IPS-18a (cell line): Measurements from ENCODE around the gene PTGES3L.
"Not testable (repeated sequence)": the region's sequence is repeated elsewhere in the genome, so short reads cannot be mapped to it uniquely, and the experiment has no call there.

Source experiments
- H3K27ac ChIP-seq: one replicate; pipeline ENCODE4 v1.5.1; 2013; ENCODE audit warnings: low read length
- H3K27me3 ChIP-seq: one replicate; pipeline ENCODE4 v1.6.1; 2013; ENCODE audit warnings: mild to moderate bottlenecking, low read length; ENCODE audit not compliant: control insufficient read depth, insufficient read depth
- H3K36me3 ChIP-seq: one replicate; pipeline ENCODE4 v1.6.1; 2013; ENCODE audit warnings: low read depth, low read length; ENCODE audit not compliant: control insufficient read depth
- H3K4me1 ChIP-seq: one replicate; pipeline ENCODE4 v1.6.1; 2013; ENCODE audit warnings: low read depth, low read length; ENCODE audit not compliant: control insufficient read depth
- H3K4me3 ChIP-seq: one replicate; pipeline ENCODE4 v1.5.1; 2013; ENCODE audit warnings: low read length
- H3K9ac ChIP-seq: one replicate; pipeline ENCODE4 v1.6.1; 2013; ENCODE audit warnings: mild to moderate bottlenecking, low read length, moderate library complexity
- H3K9me3 ChIP-seq: one replicate; pipeline ENCODE4 v1.6.1; 2013; ENCODE audit warnings: low read depth, low read length; ENCODE audit not compliant: control insufficient read depth

PTGES3L gene

DNA sequence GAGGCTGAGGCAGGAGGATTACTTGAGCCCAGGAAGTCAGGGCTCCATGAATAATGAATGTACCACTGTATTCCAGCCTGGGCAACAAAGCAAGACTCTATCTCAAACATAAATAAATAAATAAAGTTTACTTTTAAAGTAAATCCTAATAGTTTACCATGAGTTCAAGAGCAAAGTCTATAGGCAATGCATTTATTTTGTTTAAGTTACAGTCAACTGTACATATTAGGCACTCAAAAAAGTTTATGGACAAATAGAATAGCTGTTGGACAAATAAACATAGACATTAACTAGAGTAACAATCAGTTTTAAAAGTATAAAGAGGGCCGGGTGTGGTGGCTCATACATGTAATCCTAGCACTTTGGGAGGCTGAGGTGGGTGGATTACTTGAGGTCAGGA, 12.0 kb downstream of the PTGES3L start:
- H3K36me3 ChIP-seq, result no peaks in the 10 kb centered on the region
- H3K4me1 ChIP-seq, result no peaks in the 10 kb centered on the region
- H3K9me3 ChIP-seq, result no peaks in the 10 kb centered on the region
- H3K27ac ChIP-seq, result no peak overlapping the region
- H3K9ac ChIP-seq, result no peak overlapping the region
- no peak overlapping the region for H3K4me3 ChIP-seq
- H3K27me3 ChIP-seq, result no peaks in the 10 kb centered on the region

DNA sequence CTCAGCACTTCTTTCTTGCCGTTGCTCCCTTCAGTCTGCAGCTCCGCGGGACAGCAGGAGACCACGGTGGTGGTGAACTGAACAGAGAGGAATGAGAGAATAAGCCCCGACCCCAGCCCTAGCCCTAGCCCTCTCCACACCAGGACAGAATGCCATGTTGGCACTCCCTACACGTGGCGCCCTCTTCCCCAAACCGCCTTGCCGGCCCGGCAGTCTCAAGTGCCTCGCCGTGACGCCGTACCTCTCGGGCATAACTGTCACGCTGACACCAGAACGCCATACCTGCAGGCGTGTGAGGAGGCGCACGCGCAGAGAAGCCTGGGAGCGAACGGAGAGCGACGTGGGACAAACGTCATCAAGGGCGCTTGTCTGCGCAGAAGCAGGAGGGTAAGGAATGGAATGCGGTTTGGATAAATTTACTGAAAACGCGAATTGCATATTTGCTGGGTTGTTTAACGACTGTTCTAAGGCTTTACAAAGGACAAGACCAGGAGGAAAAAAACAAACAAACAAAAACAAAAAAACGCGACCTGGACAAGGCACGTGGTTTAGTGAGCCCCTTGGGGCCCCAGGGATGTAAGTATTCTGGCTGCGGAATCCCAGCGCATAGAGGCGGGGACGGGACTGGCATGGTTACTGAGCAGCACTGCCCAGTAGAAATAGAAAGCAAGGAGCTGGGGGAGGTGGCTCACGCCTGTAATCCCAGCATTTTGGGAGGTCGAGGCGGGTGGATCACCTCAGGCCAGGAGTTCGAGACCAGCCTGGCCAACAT, 15.5 kb downstream of the PTGES3L start, which contains the start of gene AARSD1:
TSS of gene AARSD1 (minus strand) at position 294 of the 772 bp plus-strand sequence. CDS start at position 280, 14 bp downstream.
- H3K27me3 ChIP-seq, result no peaks in the 10 kb centered on the region
- H3K9ac ChIP-seq, result peak within 1 kb of the TSS; percentile 71
- peaks cover 26% of the 10 kb centered on the region for H3K36me3 ChIP-seq
- H3K27ac ChIP-seq, result peak within 1 kb of the TSS; percentile 69
- H3K4me1 ChIP-seq, result no peaks in the 10 kb centered on the region
- H3K4me3 ChIP-seq, result peak within 1 kb of the TSS; percentile 81
- H3K9me3 ChIP-seq, result no peaks in the 10 kb centered on the region

- H3K4me3 ChIP-seq, result no peak overlapping the region
- peaks cover 68% of the 10 kb centered on the region for H3K36me3 ChIP-seq
- no peaks in the 10 kb centered on the region for H3K27me3 ChIP-seq
- H3K9me3 ChIP-seq, result no peaks in the 10 kb centered on the region
- H3K27ac ChIP-seq, result no peak overlapping the region
- no peak overlapping the region for H3K9ac ChIP-seq
- H3K4me1 ChIP-seq, result no peaks in the 10 kb centered on the region
Observed at GRCh38 chr17:42953669-42954068, 26.2 kb downstream of the PTGES3L start.

DNA sequence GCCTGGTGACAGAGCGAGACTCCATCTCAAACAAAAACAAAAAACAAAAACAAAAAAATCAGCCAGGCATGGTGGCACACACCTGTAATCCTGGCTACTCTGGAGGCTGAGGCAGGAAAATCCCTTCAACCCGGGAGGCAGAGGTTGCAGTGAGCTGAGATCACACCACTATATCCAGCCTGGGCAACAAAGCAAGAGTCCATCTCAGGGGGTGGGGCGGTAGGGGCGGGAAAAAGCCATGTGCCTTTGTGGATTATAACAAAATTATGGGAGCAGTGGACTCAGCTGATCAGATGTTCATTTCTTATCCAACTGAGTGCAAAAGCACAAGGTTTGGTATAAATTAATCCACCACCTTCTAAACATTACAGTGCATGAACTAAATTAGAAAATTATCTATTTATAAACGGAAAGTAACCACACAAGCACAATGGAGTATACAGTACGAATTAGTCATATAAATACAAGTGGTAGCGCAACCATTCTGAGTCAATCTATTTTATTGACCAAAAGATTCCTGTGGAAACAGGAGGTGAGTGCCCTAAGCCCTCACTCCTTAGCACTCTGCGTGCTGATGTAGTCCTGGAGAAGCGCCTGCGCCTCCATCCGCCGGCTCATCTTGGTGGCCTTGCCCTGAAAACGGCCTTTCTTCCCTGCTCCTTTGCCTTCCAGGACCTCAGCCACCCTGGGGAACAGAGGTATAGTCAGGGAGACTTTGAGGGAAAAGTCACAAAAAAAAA, 29.7 kb downstream of the PTGES3L start:
- Histone ChIP-seq H3K36me3 (peaks cover 46% of the 10 kb centered on the region), H3K4me1 (no peaks in the 10 kb centered on the region), H3K27ac (no peak overlapping the region), H3K4me3 (no peak overlapping the region), H3K9ac (no peak overlapping the region), H3K27me3 (no peaks in the 10 kb centered on the region), H3K9me3 (no peaks in the 10 kb centered on the region)

DNA sequence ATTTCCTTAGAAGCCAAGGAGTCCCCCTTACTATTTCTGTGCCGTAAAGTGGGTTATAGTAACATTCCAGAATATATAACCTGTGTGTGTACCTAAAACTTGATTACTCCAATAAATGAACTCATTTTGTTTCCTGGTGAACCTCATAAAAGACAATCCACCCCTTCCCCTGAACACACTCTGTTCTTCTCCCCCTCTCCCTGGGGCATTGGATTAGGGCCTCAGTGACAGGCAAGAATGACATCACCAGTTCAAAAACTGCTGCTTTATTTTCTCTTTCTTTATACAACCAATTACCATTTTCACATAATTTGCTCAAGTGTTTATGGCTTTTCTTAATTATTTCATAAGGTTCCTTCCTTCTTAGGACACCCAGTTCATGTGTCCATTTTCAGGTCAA, 33.1 kb downstream of the PTGES3L start:
- Histone ChIP-seq H3K9me3 (no peaks in the 10 kb centered on the region), H3K27me3 (no peaks in the 10 kb centered on the region), H3K36me3 (peaks cover 20% of the 10 kb centered on the region), H3K27ac (no peak overlapping the region), H3K4me3 (no peak overlapping the region), H3K4me1 (no peaks in the 10 kb centered on the region), H3K9ac (no peak overlapping the region)

- Histone ChIP-seq H3K4me3 (no peak overlapping the region), H3K27me3 (no peaks in the 10 kb centered on the region), H3K4me1 (no peaks in the 10 kb centered on the region), H3K9ac (no peak overlapping the region), H3K27ac (no peak overlapping the region), H3K9me3 (no peaks in the 10 kb centered on the region), H3K36me3 (peaks cover 3% of the 10 kb centered on the region)
Observed at GRCh38 chr17:42944211-42944610, 35.7 kb downstream of the PTGES3L start.

DNA sequence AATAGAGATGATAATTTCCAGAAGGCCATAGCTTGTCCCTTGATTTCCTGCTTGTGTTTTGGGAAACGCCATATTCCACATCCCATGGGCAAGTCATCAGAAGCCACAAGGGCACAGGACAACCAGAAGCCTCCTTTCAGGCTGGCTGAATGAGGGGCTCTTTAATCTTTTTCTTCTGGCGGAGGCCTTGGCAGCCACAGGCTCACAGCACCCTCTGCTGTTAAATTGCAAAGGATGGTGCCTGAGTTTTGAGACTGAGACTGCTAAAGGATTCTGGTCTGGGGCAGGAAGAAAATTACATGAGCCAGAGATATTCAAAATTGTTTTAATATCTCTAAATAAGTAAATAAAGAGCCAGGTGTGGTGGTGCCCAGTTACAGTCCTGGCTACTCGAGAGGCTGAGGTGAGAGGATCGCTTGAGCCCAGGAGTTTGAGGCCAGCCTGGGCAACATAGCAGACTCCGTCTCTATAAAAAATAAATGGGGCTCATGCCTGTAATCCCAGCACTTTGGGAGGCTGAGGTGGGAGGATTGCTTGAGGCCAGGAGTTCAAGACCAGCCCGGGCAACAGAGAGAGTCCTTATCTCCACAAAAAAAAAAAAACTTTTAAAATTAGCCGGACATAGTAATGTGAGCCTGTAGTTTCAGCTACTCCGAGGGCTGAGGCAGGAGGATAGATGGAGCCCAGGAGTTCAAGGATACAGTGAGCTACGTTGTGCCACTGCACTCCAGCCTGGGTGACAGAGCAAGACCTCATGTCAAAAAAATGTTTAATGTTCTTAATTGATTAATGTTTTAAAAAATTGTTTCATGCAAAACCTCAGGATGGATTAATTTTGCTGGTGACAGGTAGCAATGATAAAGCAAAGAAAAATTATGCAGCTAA, 41.9 kb downstream of the PTGES3L start:
- Histone ChIP-seq H3K27me3 (no peaks in the 10 kb centered on the region), H3K9me3 (no peaks in the 10 kb centered on the region), H3K4me1 (no peaks in the 10 kb centered on the region), H3K27ac (no peak overlapping the region), H3K36me3 (no peaks in the 10 kb centered on the region), H3K9ac (no peak overlapping the region), H3K4me3 (no peak overlapping the region)

- Histone ChIP-seq H3K36me3 (no peaks in the 10 kb centered on the region), H3K4me1 (peaks cover 9% of the 10 kb centered on the region), H3K9ac (no peak overlapping the region), H3K4me3 (no peak overlapping the region), H3K9me3 (no peaks in the 10 kb centered on the region), H3K27ac (no peak overlapping the region), H3K27me3 (no peaks in the 10 kb centered on the region)
Observed at GRCh38 chr17:42929497-42929844, 50.4 kb downstream of the PTGES3L start.

GRCh38 chr17:42928714-42929496, 51.0 kb downstream of the PTGES3L start:
- Histone ChIP-seq H3K27ac (no peak overlapping the region), H3K27me3 (no peaks in the 10 kb centered on the region), H3K36me3 (no peaks in the 10 kb centered on the region), H3K9me3 (no peaks in the 10 kb centered on the region), H3K9ac (no peak overlapping the region), H3K4me1 (peaks cover 9% of the 10 kb centered on the region), H3K4me3 (no peak overlapping the region)

GRCh38 chr17:42924891-42925290, 55.0 kb downstream of the PTGES3L start:
- no peaks in the 10 kb centered on the region for H3K27me3 ChIP-seq
- no peak overlapping the region for H3K9ac ChIP-seq
- H3K9me3 ChIP-seq, result no peaks in the 10 kb centered on the region
- H3K4me1 ChIP-seq, result peaks cover 9% of the 10 kb centered on the region
- H3K27ac ChIP-seq, result no peak overlapping the region
- H3K36me3 ChIP-seq, result no peaks in the 10 kb centered on the region
- no peak overlapping the region for H3K4me3 ChIP-seq

DNA sequence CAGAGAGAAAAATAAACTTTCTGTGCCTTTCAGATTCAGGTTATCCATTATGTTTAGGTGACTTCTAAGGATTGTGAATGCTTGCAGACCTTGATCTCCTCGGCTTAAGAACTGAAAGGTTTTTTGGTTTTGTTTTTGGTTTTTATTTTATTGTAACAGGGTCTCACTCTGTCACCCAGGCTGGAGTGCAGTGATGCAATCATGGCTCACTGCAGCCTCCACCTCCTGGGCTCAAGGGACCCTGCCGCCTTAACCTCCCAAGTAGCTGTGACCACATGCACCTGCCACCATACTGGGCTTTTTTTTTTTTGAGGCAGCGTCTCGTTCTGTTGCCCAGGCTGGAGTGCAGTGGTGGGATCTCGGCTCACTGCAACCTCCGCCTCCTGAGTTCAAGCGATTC, 56.4 kb downstream of the PTGES3L start:
- not testable (repeated sequence) for H3K27ac ChIP-seq, H3K4me3 ChIP-seq, H3K9me3 ChIP-seq, H3K4me1 ChIP-seq, H3K27me3 ChIP-seq, H3K36me3 ChIP-seq, H3K9ac ChIP-seq
